AG04450 (cell line): ENCODE results near the gene RTKN. TPM values are rescaled to one million over a fixed set of nuclear protein-coding genes. Genes with fewer than 3 reads are reported as not detected.

Source experiments
- CTCF ChIA-PET: fragments of 300-600, 350-600 bp; formaldehyde crosslinking; extraction: SDS; loops from one replicate; lab custom pipeline; 2022; ENCODE audit warnings: antibody characterized with exemption, inconsistent platforms; lab: Charles Lee
- POLR2A ChIA-PET: fragments of 350-600 bp; formaldehyde crosslinking; extraction: SDS; loops from one replicate; lab custom pipeline; 2021; ENCODE audit warnings: antibody characterized with exemption, inconsistent platforms; lab: Yijun Ruan, JAX
- DNase-seq: peaks from one replicate; pipeline ENCODE4 v3.0.0-alpha.2; 2011; ENCODE audit warnings: low read depth, low spot score
- H3K27ac ChIP-seq: one replicate; pipeline ENCODE4 v1.5.1; 2012; ENCODE audit warnings: low read depth, low read length, control low read depth
- H3K27me3 ChIP-seq: one replicate; pipeline ENCODE4 v1.6.0; 2012; ENCODE audit warnings: low read length; ENCODE audit not compliant: control insufficient read depth, insufficient read depth
- H3K4me3 ChIP-seq: 2 replicates; pipeline ENCODE4 v1.5.1; 2011; ENCODE audit warnings: mild to moderate bottlenecking, low read depth, low read length, control low read depth
- H3K9me3 ChIP-seq: 2 replicates; pipeline ENCODE4 v1.5.1; 2012; ENCODE audit warnings: low read length; ENCODE audit not compliant: control insufficient read depth, insufficient read depth
- CTCF ChIP-seq: IDR thresholded peaks from 2 replicates; pipeline ENCODE4 v1.5.1; 2011; ENCODE audit warnings: low read depth, low read length, control low read depth, inconsistent platforms
- polyA plus RNA-seq: library from polyadenylated mRNA; depleted of rRNA; stranded (reverse); fragments of >200 nt; gene quantifications from 2 replicates; pipeline ENCODE4 v1.2.3, GENCODE V29; 2011

RTKN gene
- polyA plus RNA-seq, 1 experiment: 12.7 TPM

- TF ChIP-seq CTCF: no peak
- Histone ChIP-seq H3K27me3 (no peaks in the 10 kb centered on the region), H3K9me3 (no peaks in the 10 kb centered on the region), H3K27ac (no peak overlapping the region), H3K4me3 (no peak overlapping the region)
- no peak for DNase-seq
- POLR2A ChIA-PET: no interaction called here
- CTCF ChIA-PET: interaction anchor here (1.1 kb wide), 1 partner anchor 51 kb away, joined by 3 read pairs; no protein-coding TSS in a partner anchor
Measured at GRCh38 chr2:74385396-74385795, 56.3 kb downstream of the RTKN start.

GRCh38 chr2:74384051-74384450 is 57.7 kb downstream of the RTKN start:
- DNase-seq: no peak
- ChIA-PET POLR2A (no interaction called here), CTCF (no interaction called here)
- Histone ChIP-seq H3K27ac (no peak overlapping the region), H3K4me3 (no peak overlapping the region), H3K9me3 (no peaks in the 10 kb centered on the region), H3K27me3 (no peaks in the 10 kb centered on the region)
- TF ChIP-seq CTCF: no peak

GRCh38 chr2:74383254-74383653 is 58.5 kb downstream of the RTKN start:
- Histone ChIP-seq H3K9me3 (no peaks in the 10 kb centered on the region), H3K27ac (peak overlapping the region; percentile 76), H3K4me3 (no peak overlapping the region), H3K27me3 (no peaks in the 10 kb centered on the region)
- CTCF ChIA-PET: interaction anchor here (0.6 to 2.5 kb wide), 4 partner anchors 9 to 559 kb away, joined by 3 to 36 read pairs (median 9); no protein-coding TSS in a partner anchor
- POLR2A ChIA-PET: interaction anchor here (0.7 to 1.3 kb wide), 3 partner anchors 8 to 173 kb away, joined by 3 to 4 read pairs (median 4); no protein-coding TSS in a partner anchor
- peak; percentile 44 for DNase-seq
- TF ChIP-seq CTCF: no peak

GRCh38 chr2:74381751-74382150 is 60.0 kb downstream of the RTKN start:
- no peak overlapping the region for H3K4me3 ChIP-seq
- no peaks in the 10 kb centered on the region for H3K27me3 ChIP-seq
- no peak for DNase-seq
- no peak for TF ChIP-seq CTCF
- no peaks in the 10 kb centered on the region for H3K9me3 ChIP-seq
- CTCF ChIA-PET: interaction anchor here (0.7 to 2.5 kb wide), 5 partner anchors 10 to 558 kb away, joined by 4 to 36 read pairs (median 4); no protein-coding TSS in a partner anchor
- POLR2A ChIA-PET: no interaction called here
- H3K27ac ChIP-seq: no peak overlapping the region
